GM23338 (cell line): ENCODE measurements around the gene APC2.

ENCODE experiments used
- CTCF ChIP-seq, 2 experiments: fragments of 200-600 bp in 1 of 2; sonication (generic) in 1 of 2; conservative IDR thresholded peaks; 2 replicates each; pipeline versions ENCODE4 v1.5.1 to v1.6.1; 2016 to 2017; ENCODE audit warnings: antibody characterized with exemption in 2 of 2, low read depth in 2 of 2, mild to moderate bottlenecking in 2 of 2, moderate library complexity in 1 of 2
- EZH2 ChIP-seq: fragments of 200-600 bp; sonication (generic); IDR thresholded peaks from one replicate; pipeline ENCODE4 v1.8.0; 2017; ENCODE audit warnings: antibody characterized with exemption, mild to moderate bottlenecking, low read depth; ENCODE audit not compliant: unreplicated experiment
- EZH2phosphoT487 ChIP-seq: fragments of 200-600 bp; sonication (generic); IDR thresholded peaks from one replicate; pipeline ENCODE4 v1.8.1; 2018; ENCODE audit warnings: antibody characterized with exemption; ENCODE audit not compliant: unreplicated experiment

GRCh38 chr19:1505991-1506881, 56.3 kb downstream of the APC2 start:
- TF ChIP-seq CTCF (conservative IDR thresholded peaks at IDR 0.05; ENCODE audit: low read depth in 2 of 2) (no peak), EZH2phosphoT487 (no peak), EZH2 (no peak)
